Panc1 (cell line): ENCODE measurements around the gene ADARB2.

Experiments
- CTCF ChIP-seq: fragments of 450-650 bp; IDR thresholded peaks from 2 replicates; pipeline ENCODE4 v1.5.1; 2017; ENCODE audit warnings: mild to moderate bottlenecking
- POLR2AphosphoS5 ChIP-seq: IDR thresholded peaks from 2 replicates; pipeline ENCODE4 v1.6.1; 2012; ENCODE audit warnings: mild to moderate bottlenecking, low read depth, low read length, moderate library complexity
- TCF7L2 ChIP-seq: IDR thresholded peaks from 2 replicates; pipeline ENCODE4 v1.6.1; 2011; ENCODE audit warnings: mild to moderate bottlenecking, low read depth, low read length, inconsistent platforms

DNA sequence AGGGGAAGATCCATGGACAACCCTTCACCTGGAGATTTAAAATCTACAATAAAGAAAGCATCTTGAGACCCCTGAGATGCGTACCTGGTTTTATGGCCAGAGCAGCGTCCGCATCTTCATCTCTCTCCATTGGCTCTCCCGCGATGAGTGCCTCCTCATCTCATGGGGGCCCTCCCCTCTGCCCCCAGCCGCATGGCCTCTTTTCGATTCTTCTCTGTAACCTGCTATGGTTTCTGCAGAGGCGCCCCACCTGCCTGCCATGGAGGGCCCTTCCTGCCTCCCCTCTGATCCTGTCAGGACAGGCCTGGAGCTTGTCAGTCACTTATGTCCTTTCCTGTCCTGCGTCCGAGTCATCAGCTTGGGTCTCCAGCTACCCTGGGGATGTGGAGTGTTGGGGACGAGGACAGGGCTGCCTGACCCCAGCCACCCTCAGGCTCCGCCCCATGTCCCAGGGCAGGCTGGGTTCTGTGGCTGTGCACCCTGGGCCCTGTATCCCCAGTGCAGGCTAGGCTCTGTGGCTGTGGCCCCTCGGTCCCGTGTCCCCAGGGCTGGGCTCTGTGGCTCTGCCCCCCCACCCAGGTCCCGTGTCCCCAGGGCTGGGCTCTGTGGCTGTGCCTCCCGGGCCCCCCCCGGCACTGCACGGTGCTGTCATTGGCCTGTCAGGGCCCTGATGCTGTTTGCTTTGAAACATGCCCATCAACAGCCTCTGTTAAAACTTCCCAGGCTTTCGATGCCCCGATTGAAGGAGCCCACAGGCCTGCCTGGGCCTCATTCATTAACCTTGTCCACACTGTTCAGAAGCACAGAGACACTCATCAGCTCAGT lies 581.3 kb downstream of the ADARB2 start:
- no peak for TF ChIP-seq CTCF
- TF ChIP-seq POLR2AphosphoS5: no peak
- no peak for TF ChIP-seq TCF7L2
